Measurements from ENCODE around the gene NIP7.
A peak's percentile ranks its signal among the peaks of the same experiment; 100 is the strongest.

Gene NIP7

DNA sequence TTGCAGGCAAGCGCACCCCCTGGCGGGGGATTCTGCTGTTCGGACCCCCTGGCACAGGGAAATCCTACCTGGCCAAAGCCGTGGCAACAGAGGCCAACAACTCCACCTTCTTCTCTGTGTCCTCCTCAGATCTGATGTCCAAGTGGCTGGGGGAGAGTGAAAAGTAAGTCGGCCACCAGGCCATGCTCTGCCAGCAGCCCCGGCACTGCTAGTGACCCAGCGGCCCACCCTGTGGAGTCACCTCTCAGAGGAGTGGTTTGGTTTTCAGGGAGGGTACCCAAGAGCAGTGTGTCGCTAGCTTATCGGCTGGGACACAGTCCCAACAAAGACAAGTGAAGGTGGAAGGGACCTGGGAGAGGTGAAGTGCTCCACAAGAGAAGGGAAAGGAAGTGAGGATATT is 20.2 kb upstream of the NIP7 start:
- no peak for DNase-seq

DNA sequence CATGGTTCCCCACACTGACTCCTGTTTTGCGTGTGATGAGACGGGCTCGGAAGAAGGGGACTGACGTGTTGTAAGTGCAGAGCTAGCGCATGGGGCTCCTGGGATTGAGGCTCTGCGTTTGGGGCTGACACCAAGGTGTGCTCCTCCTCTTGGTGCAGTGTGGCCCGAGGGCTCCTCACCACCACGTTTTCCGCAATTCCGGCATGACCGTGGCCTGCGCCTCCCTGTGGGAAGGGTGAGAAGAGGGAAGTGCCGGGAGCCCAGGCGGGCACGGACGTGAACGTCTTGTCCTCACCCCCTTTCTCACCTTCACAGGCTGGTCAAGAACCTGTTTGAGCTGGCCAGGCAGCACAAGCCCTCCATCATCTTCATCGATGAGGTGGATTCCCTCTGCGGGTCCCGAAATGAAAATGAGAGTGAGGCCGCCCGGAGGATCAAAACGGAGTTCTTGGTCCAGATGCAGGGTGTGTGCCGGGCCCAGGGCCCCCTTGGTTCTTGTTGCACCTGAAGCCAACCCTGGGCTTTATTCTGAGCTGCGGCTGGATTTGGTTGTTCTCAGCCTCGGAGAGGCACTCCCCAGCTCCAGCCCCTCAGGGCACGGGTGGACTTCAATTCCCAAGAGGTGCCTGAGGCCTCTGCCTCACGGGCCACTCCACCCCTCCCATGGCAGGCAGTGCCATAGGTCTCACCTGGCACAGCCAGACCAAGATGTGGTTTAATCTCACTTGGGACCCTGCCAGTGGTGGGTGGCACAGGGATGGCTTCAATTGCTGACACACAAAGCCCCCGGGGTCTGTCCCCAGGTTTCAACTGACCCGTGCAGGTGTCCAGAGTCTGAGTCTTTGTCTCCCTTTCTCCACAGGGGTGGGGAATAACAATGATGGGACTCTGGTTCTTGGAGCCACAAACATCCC is 19.5 kb upstream of the NIP7 start:
- no peak for DNase-seq

DNA sequence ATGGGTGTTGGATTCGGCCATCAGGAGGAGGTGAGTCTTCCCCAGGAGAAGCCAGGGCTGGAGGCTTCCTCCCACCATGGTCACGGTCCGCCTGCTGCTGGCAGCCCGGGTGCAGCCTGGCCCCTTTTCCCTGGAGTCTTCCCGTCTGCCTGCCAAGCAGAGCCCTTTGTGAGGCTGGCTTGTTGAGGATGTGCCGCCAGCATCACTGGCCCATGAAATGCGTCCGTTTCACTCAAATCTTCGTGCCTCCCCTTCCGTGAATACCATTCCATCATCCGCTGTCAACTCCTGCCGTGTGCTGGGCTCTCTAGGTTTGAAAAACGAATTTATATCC is 18.9 kb upstream of the NIP7 start:
- DNase-seq = no peak

DNA sequence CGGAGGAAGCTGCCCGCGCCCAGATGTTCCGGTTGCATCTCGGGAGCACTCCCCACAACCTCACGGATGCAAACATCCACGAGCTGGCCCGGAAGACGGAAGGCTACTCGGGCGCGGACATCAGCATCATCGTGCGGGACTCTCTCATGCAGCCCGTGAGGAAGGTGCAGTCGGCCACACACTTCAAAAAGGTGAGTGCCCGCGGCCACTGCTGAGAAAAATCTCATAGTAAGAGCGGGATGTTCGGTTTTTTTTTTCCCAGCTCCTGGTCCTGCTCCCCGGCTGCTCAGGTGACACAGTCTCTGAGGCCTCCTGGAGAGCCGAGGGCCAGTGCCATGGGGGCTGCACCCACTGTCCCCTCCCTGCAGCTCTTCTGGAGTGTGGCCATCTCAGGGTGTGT is 18.5 kb upstream of the NIP7 start:
- DNase-seq = no peak

DNA sequence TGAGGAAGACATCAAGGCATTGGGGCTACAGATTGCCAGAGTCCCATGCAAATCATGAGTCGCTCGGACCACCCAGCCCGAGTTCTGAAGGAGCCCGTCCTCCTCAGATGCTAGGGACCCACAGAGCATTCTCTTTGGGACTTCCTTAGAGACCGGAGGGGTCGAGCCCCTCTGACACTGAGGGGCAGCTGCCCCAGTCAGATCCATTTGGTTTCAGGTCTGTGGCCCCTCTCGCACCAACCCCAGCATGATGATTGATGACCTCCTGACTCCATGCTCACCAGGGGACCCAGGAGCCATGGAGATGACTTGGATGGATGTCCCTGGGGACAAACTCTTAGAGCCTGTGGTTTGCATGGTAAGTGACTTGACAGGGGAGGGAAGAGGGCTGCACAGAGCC is 17.2 kb upstream of the NIP7 start:
- DNase-seq = no peak

DNA sequence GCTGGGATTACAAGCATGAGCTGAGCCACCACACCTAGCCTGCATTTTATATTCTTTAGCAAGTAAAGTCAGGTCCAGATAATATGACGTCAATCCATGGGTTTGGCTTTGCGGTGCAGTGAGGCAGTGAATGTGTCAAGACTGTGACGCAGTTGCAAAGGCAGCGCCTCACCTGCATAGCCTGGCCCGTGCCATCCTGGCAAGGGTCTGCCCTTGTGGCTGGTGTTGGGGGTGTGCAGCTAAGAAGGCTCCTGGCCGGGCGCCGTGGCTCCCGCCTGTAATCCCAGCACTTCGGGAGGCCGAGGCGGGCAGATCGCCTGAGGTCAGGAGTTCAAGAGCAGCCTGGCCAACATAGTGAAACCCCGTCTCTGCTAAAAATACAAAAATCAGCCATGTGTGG is 16.2 kb upstream of the NIP7 start:
- no peak for DNase-seq

DNA sequence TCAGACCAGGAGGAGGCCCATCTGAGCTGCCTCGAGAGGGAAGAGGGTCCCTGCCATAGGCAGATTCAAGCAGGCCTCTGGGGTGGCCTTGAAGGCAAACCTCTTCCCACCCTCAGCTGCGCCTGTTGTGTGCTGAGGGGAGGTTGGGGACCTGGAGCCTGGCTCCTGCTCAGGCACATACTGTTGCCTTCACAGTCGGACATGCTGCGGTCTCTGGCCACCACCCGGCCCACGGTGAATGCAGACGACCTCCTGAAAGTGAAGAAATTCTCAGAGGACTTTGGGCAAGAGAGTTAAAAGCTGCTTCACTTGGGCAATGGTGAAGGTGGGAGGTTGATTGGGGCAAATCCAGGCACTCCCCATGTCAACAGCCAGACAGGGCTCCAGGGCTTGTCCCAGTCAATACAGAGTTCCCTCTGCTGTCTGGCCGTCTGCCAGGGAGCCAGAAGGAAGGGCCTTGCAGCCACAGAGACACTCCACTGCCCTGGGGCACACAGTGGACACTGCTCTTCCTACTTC is 15.5 kb upstream of the NIP7 start:
- DNase-seq = no peak

DNA sequence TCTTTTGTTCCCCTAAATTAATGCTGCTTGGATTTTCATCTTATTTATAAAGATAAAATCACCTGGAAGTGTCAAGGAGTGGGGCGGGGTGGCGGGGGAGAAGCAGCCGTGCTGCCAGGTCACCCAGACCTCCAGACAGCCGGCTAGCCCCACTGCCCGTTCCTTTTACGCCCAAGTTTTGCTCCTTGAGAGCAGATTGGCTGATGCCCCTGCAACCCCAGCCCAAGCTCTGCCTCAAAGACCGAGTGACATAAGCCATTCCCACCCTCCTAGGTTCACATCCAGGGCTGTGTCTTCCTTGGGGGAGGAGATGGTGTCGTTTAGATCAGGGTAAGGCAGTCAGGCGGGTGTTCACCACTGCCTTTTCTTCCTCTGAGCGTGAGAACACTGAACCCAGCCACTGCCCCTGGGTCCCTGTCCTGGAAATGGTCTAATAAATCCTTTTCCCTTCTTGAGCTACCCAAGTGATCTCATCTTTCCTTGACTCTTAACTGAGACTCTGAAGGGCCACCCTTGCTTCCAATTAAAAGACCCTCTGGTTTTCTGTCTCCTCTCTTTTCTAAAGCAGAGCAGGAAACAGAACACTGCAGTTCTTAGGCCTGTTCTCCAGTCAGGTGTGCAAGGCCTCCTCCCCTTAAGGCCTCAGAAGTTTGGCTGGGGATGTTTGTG is 14.9 kb upstream of the NIP7 start:
- DNase-seq = no peak

DNA sequence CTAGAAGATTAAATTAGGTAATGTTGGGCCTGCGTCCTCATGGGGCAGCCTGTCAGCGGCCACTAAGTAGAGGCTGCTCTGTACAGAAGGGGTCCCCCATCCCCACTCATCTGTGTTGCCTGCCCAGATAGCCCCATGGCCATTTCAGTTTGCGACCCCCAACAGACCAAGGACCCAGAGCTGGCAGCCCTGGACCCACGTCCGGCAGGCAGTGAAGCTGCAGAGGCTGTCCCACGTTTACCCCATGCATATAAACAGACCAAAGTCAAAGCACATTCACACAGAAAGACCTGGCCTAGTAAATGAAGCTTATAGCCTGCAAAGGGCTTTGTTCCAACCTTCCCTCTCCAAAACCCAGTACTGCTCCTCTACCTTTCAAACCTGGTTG is 13.8 kb upstream of the NIP7 start:
- no peak for DNase-seq

DNA sequence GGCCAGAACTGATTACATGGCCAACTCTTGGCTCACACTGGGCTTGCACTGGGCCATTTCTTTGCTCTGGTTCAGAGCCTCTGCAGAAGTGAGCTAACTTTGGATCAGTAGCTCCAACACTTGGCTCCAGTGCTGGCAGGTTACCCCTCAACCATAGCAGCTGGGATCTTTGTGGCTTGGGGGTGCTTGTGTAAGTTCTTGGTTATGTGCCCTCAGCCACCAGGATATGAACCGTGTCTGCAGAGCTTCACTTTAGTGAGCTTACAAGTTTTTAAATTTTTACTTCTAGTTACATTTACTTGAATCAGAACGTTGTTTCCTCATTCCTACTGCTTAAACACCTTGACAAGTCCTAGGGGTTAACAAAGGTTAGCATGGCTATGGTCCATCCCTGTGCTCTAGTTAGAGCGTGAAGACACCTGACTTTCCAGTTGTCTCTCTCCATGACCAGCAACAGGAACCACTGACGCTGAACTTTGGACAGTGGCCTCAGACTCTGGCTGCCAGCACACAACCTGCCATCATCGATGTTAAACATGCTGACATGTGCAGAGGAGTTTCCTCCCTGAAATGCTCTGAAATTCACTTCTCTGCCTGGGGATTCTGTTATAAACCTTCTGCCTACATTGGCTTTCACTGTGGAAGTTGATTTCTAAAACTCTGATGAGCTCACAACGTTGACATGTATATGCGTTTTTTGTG is 13.2 kb upstream of the NIP7 start:
- DNase-seq = no peak

DNA sequence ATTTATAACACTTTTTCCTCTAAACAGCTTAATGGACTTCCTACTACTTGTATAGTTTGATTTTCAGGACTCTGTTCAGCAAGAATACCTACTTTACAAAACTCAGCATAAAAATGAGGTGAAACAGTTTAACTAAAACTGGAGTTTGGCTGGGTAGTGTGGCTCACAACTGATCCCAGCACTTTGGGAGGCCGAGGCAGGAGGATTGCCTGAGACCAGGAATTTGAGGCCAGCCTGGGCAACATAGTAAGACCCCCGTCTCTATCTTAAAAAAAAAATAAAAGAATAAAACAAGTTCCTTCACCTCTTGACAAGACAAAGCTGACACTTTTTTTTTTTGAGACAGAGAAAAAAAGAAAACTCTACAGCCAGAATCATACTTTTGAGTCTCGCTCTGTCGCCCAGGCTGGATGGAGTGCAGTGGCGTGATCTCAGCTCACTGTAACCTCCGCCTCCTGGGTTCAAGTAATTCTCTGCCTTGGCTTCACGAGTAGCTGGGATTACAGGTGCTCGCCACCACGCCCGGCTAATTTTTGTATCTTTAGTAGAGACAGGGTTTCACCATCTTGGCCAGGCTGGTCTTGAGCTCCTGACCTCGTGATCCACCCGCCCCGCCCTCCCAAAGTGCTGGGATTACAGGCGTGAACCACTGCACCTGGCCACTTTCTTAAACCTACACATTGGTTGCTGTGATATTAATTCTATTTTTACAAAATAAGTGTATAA is 11.8 kb upstream of the NIP7 start:
- no peak for DNase-seq

DNA sequence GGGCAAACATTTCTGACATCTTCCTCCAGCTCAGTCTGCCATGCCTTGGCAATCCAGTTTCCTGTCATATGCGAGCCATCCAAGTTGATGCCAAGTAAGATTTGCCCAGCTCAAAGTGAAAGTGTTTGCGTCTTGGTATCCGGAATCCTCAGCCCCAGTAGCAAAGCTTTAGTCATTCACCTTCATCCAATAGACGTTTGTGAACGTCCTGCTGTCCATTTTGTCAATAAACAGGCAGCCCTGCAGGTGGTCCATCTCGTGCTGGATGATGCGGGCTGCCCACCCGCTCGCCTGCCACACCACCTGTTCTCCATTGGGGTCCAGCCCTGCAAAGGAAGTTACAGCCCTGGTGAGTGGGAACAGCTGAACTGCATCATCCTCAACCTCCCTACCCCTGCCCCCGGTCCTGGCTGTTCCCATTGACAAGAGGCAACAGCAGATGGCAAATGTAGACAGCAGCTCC is 10.7 kb upstream of the NIP7 start:
- no peak for DNase-seq

DNA sequence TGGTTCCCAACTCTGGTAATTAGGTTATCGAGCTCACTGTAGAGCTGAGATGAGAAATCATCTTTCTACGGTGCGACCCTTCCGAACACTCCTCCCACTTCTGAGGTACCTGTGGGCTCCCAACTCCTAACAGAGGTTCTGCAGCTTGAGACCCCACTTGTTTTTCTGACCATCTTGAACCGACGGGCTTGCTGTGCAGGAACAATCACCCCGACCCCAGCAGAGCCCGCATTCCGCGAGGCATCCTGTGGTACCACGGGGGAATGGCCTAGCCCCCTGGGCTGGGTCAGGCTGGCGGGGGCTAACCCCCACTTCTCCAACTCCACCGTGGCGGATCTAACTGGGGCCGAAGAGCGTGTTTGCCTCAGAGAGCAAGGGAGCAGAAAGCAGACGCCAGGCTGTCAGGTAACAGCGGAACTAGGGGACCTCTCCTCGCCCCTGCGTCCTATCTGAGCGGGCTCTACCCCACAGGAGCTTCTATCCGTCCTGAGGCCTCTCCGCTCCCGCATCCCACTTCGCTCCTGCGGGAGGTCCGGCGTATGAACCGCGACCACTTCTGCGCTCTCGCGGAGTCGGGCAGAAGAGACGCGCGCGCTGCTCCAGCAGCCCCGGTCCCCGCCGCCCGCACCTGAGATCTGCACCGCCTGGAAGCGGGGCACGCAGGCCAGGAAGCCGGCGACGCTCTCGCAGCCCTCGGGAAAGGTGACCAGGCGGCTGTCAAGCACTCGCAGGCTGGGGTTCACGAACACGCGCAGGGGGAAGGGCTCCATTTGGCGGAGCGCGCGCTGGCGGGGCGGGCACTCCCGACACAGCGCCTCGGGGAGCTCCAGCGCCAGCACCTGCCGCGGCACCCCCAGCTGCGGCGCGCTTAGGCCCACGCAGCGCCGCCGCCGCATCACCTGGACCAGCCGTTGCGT is 9.9 kb upstream of the NIP7 start:
- DNase-seq = no peak

DNA sequence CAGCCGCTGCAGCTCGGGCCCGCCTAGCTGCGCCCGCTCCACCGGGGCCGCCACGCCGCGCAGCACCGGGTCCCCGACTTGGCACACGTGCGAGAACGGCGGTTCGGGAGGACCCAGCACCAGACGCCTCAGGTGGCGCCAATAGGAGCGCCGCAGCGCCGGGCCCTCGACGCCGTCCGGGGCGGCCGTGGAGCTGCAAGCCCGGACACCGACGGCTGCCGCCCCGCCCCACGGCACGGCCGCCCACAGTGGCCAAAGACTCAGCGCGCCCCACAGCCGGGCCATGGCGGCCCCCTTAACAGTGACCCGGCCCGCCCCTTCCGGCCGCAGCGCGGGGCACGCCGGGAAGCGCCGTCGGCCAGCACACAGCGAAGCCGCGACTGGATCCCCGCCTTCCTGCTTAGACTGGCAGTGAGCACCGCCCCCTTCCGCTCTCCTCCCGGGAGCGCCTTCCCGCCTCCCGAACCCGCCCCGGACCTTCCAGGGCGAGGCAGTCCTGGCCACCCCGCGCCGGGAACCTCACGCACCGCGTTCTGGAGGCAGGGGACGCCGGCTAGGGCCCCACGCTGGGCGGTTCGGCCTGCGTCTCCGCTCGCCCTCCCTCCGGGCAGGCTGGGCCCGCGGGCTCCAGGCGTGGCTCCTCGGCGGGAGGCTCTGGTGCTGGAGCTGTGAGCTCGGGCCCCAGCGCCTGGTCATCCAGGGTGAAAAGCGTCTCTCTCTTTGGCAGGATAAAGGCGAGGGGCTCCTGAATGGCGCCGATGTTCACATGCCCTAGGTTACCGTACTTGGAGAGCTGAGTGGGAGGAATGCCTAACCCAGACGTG is 9.1 kb upstream of the NIP7 start, which contains the start of gene PDF:
PDF (minus strand) TSS at position 303 of the 824 bp plus-strand sequence; CDS start at position 285, 18 bp downstream.
- DNase-seq = peak; percentile 90

DNA sequence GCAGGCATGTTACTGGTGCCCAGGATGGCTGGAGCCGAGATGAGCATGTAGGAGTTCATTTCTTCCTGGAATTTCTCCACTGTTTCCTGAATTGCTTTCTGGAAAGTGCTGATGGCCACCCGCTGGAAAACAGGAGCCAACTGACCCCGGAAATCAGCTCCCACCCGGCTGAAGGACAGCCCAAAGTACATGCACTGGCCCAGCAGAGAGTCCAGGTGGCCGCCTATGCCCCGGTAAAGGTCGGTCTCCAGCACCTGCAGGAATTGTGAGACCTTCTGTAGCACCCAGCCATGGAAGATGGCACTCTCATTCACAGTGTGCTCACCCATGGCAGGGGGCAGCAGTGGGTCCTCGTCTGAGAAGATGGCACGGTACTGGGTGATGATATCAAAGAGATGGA is 4.9 kb upstream of the NIP7 start:
- DNase-seq = no peak

DNA sequence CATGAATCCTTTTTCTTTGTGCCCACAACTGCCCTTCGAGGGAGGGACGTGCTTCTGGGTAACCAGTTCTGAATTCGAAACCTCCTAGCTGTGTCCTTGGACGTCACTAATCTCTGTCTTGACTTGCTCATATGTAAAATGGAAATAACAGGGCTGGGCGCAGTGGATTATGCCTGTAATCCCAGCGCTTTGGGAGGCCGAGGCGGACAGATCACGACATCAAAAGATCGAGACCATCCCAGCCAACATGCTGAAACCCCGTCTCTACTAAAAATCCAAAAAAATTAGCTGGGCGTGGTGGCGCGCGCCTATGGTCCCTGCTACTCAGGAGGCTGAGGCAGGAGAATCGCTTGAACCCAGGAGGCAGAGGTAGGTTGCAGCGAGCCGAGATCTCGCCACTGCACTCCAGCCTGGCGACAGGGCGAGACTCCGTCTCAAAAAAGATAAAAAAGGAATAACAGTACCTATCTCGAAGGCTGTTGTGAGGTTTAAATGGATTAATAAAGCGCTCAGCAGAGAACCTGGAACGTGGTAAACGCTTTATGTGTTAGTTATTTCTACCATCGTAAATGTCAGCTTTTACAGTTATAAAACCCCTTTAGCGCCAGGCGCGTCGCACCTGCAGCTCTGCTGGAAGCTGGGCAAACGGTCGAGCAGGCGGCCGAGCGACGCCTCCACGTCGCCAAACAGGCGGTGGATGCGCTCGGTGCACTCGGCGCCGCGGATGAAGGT is 849 bp upstream of the NIP7 start:
- no peak for DNase-seq

DNA sequence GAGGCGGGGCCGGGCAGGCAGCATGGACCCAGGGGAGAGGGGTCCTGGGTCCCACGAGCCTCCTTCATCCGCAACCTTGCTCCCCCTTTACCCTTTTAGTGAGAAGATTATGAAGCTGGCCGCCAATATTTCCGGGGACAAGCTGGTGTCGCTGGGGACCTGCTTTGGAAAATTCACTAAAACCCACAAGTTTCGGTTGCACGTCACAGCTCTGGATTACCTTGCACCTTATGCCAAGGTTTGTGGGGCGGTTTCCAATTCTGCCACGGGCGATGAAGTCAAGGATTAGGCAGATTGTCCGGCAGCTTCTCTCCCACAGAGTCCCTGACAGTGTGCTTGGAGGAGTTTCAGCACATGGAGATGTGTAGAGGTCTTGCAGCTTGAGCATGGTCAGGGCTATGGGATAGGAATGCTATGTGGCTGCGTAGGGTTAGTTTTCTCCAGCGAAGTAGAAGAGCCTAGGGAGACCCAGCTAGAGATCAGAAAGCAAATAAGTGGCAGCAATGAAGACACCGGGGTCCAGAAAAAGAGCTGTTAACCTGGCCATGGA is 598 bp downstream of the NIP7 start:
- DNase-seq = no peak

DNA sequence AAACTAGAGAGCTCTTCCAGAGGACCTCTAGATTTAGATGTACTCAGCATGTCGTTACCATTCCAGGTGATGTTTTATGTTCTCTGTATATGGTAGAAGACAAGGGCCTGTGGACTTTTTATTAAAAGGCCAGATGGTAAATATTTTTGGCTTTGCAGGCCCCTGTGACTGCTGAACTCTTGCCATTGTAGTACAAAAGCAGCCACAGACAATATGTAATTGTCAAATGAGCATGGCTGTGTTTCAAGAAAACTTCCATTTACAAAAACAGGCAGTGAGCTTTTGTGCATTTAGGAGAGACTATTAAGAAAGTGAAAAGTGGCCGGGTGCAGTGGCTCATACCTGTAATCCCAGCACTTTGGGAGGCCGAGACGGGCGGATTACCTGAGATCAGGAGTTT is 4.6 kb downstream of the NIP7 start:
- no peak for DNase-seq

DNA sequence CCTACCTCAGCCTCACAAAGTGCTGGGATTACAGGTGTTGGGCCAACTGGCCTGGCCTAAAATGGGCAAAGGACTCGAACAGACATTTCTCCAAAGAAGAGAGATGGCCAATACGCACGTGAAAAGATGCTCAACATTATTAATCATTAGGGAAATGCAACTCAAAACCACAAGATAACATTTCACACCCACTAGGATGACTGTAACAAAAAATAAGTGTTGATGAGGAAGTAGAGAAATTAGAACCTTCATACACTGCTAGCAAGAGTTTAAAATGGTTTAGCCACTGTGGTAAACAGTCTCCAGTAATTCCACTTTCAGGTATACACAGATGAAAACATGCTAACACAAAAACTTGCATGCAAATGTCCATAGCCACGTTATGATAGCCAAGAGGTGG is 6.4 kb downstream of the NIP7 start:
- no peak for DNase-seq

DNA sequence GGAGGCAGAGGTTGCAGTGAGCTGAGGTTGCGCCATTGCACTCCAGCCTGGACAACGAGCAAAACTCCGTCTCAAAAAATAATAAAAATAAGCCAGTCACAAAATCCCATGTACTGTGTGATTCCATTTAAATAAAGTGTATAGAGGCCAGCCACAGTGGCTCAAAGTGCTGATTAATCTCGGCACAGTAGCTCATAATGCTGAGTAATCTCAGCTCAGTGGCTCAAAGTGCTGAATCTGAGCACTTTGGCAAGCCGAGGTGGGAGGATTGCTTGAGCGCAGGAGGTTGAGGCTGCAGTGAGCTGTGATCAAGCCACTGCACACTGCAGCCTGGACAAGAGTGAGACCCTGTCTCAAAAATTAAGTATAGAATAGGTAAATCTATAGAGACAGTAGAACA is 7.1 kb downstream of the NIP7 start:
- no peak for DNase-seq
